HepG2 (cell line): ENCODE measurements around the gene ALDOA. TPM values are rescaled to one million over a fixed set of nuclear protein-coding genes. Genes with fewer than 3 reads are reported as not detected.

Source experiments
- ATAC-seq: fragments of 200-7000 bp; cut with Tn5 transposase; 3 replicates; pipeline ENCODE4 v1.9.1; 2020; ENCODE audit warnings: mild to moderate bottlenecking, moderate library complexity
- BruUV-seq: library from RNA; stranded (reverse); fragments of 400-500 nt; replicated peaks from 2 replicates; lab custom pipeline; 2021; lab: Mats Ljungman, UMichigan
- CTCF ChIA-PET: fragments of 300-600 bp; formaldehyde crosslinking; extraction: SDS; loops from one replicate; lab custom pipeline; 2021; ENCODE audit warnings: low total read pairs, inconsistent platforms, low intra/inter-chr PET ratio; lab: Yijun Ruan, JAX
- POLR2A ChIA-PET: fragments of 350-600 bp; sonication (Branson Sonifier 250); formaldehyde crosslinking; loops from one replicate; lab custom pipeline; 2020; ENCODE audit warnings: antibody characterized with exemption, inconsistent platforms; lab: Yijun Ruan, JAX
- DNase-seq: peaks from one replicate; pipeline ENCODE4 v3.0.0-alpha.2; 2015; ENCODE audit warnings: low spot score
- FAIRE-seq: peaks from 3 replicates; lab custom pipeline; 2011; peaks lifted over from hg19 to GRCh38; lab: Jason Lieb, UNC
- H2AFZ ChIP-seq: one replicate; pipeline ENCODE4 v1.6.1; 2011; ENCODE audit warnings: low read length, inconsistent platforms
- H3K27ac ChIP-seq: fragments of 300-600 bp; 3 replicates; pipeline ENCODE4 v1.8.0; 2011; ENCODE audit warnings: mixed run types, mild to moderate bottlenecking, mixed read lengths, low read length, inconsistent platforms; ENCODE audit not compliant: insufficient read depth; ENCODE audit errors: extremely low read length
- H3K27me3 ChIP-seq, 2 experiments: fragments of 200-600 bp in 1 of 2; 2 replicates in 1 of 2; 3 replicates in 1 of 2; pipeline versions ENCODE4 v1.6.0 to v1.8.0; 2011; ENCODE audit warnings: low read length in 2 of 2, mild to moderate bottlenecking in 2 of 2, moderate library complexity in 2 of 2, inconsistent platforms in 1 of 2; ENCODE audit not compliant: insufficient read depth in 2 of 2, control insufficient read depth in 1 of 2
- H3K36me3 ChIP-seq, 2 experiments: fragments of 200-600 bp in 1 of 2; replicated peaks in 1 of 2; 2 replicates in 1 of 2; 3 replicates in 1 of 2; pipeline versions ENCODE4 v1.5.1 to v1.8.0; 2011; ENCODE audit warnings: low read length in 2 of 2, inconsistent platforms in 1 of 2; ENCODE audit not compliant: insufficient read depth in 2 of 2, control insufficient read depth in 1 of 2
- H3K4me1 ChIP-seq: 2 replicates; pipeline ENCODE4 v1.5.1; 2012; ENCODE audit warnings: low read length, inconsistent platforms; ENCODE audit not compliant: insufficient read depth
- H3K4me2 ChIP-seq: 2 replicates; pipeline ENCODE4 v1.6.0; 2011; ENCODE audit warnings: low read depth, low read length, inconsistent platforms
- H3K4me3 ChIP-seq, 3 experiments: fragments of 200-600 bp in 1 of 3; sonication (generic), shearing (Covaris generic) in 1 of 3; replicated peaks in 1 of 3; 2 replicates each; pipeline ENCODE4 v1.5.1; 2011 to 2016; ENCODE audit warnings: low read length in 3 of 3, inconsistent platforms in 2 of 3, low read depth in 2 of 3, mild to moderate bottlenecking in 2 of 3, control low read depth in 1 of 3, mixed read lengths in 1 of 3; ENCODE audit not compliant: insufficient read depth in 1 of 3
- H3K79me2 ChIP-seq: one replicate; pipeline ENCODE4 v1.6.1; 2011; ENCODE audit warnings: low read length, inconsistent platforms; ENCODE audit not compliant: insufficient read depth
- H3K9ac ChIP-seq: 2 replicates; pipeline ENCODE4 v1.6.0; 2011; ENCODE audit warnings: mild to moderate bottlenecking, low read depth, low read length, inconsistent platforms; ENCODE audit not compliant: insufficient read depth
- H3K9me3 ChIP-seq: 2 replicates; pipeline ENCODE4 v1.5.1; 2012; ENCODE audit warnings: mild to moderate bottlenecking, low read length
- H4K20me1 ChIP-seq: 2 replicates; pipeline ENCODE4 v1.6.0; 2011; ENCODE audit warnings: inconsistent platforms, mild to moderate bottlenecking, low read length, moderate library complexity; ENCODE audit not compliant: insufficient read depth
- BRF2 ChIP-seq: sonication (generic); formaldehyde crosslinking; IDR thresholded peaks from 2 replicates; pipeline ENCODE4 v1.8.1; 2022; ENCODE audit warnings: mild to moderate bottlenecking, missing genetic modification reagents
- HMG20A ChIP-seq: IDR thresholded peaks from 2 replicates; pipeline ENCODE4 v1.6.1; 2016; ENCODE audit warnings: borderline replicate concordance
- NFKBIZ ChIP-seq: IDR thresholded peaks from 2 replicates; pipeline ENCODE4 v1.6.1; 2018; ENCODE audit warnings: missing genetic modification reagents, missing compliant biosample characterization
- RBFOX2 ChIP-seq: fragments of 200-400 bp; formaldehyde crosslinking; IDR thresholded peaks from 2 replicates; pipeline ENCODE4 v1.6.1; 2017; ENCODE audit warnings: low read depth, mild to moderate bottlenecking, low read length
- RXRA ChIP-seq: sonication (generic); formaldehyde crosslinking; IDR thresholded peaks from 2 replicates; pipeline ENCODE4 v1.5.1; 2020; ENCODE audit warnings: missing genetic modification reagents
- SP4 ChIP-seq: sonication (generic); formaldehyde crosslinking; IDR thresholded peaks from 2 replicates; pipeline ENCODE4 v1.8.1; 2023; ENCODE audit warnings: mild to moderate bottlenecking, missing genetic modification reagents
- ZMYM2 ChIP-seq: sonication (generic); formaldehyde crosslinking; IDR thresholded peaks from 2 replicates; pipeline ENCODE4 v1.8.0; 2022; ENCODE audit warnings: mild to moderate bottlenecking, missing genetic modification reagents
- ZNF160 ChIP-seq: sonication (generic); formaldehyde crosslinking; IDR thresholded peaks from 2 replicates; pipeline ENCODE4 v1.8.0; 2022; ENCODE audit warnings: mild to moderate bottlenecking, inconsistent platforms, missing genetic modification reagents
- ZNF234 ChIP-seq: sonication (generic); formaldehyde crosslinking; conservative IDR thresholded peaks from 2 replicates; pipeline ENCODE4 v1.5.1; 2020; ENCODE audit warnings: mild to moderate bottlenecking, missing genetic modification reagents
- ZNF280B ChIP-seq: sonication (generic); formaldehyde crosslinking; IDR thresholded peaks from 2 replicates; pipeline ENCODE4 v1.5.0; 2020; ENCODE audit warnings: missing genetic modification reagents, mild to moderate bottlenecking, borderline replicate concordance
- ZNF292 ChIP-seq: sonication (generic); formaldehyde crosslinking; IDR thresholded peaks from 2 replicates; pipeline ENCODE4 v1.8.1; 2022; ENCODE audit warnings: mild to moderate bottlenecking, low read depth, missing genetic modification reagents, borderline replicate concordance
- ZNF335 ChIP-seq: sonication (generic); formaldehyde crosslinking; IDR thresholded peaks from 2 replicates; pipeline ENCODE4 v1.4.0; 2020; ENCODE audit warnings: missing genetic modification reagents
- ZNF414 ChIP-seq: sonication (generic); formaldehyde crosslinking; IDR thresholded peaks from 2 replicates; pipeline ENCODE4 v1.5.0; 2020; ENCODE audit warnings: missing genetic modification reagents
- ZNF605 ChIP-seq: sonication (generic); formaldehyde crosslinking; IDR thresholded peaks from 2 replicates; pipeline ENCODE4 v1.8.0; 2022; ENCODE audit warnings: mild to moderate bottlenecking, missing genetic modification reagents
- ZZZ3 ChIP-seq: sonication (generic); formaldehyde crosslinking; IDR thresholded peaks from 2 replicates; pipeline ENCODE4 v1.4.0; 2020; ENCODE audit warnings: missing genetic modification reagents, mild to moderate bottlenecking, borderline replicate concordance
- WGBS: methylation state at CpG from one replicate; pipeline ENCODE4 v1.1.6; 2017; ENCODE audit warnings: low lambda C conversion rate; 5-methylcytosine and 5-hydroxymethylcytosine counted together
- in situ Hi-C: cut with HindIII; loops from 2 replicates; pipeline ENCODE4 v1.10.0; 2017; ENCODE audit warnings: low pct_unique_long_range_greater_than_20kb; ENCODE audit not compliant: extremely low pct_ligation_motif_present
- intact Hi-C: fragments of 100-400 bp; cut with micrococcal nuclease; formaldehyde crosslinking; loops from one replicate; pipeline ENCODE4 v1.10.0; 2022; ENCODE audit not compliant: unreplicated experiment
- polyA plus RNA-seq, 8 experiments: library from polyadenylated mRNA; depleted of rRNA in 3 of 8; stranded (reverse) in 7 of 8; unstranded in 1 of 8; fragments of >200 nt; fragmentation: Illumina TruSeq in 4 of 8; extraction: Trizol in 4 of 8; gene quantifications; 2 replicates each; pipeline versions ENCODE4 v1.2.1 to v1.2.3, GENCODE V29; 2011 to 2016; ENCODE audit warnings: low read depth in 4 of 8, missing spikeins in 1 of 8, mixed read lengths in 1 of 8; ENCODE audit not compliant: insufficient read depth in 1 of 8
- total RNA-seq, 5 experiments: library from RNA; depleted of rRNA; stranded (reverse); fragments of >200 nt; fragmentation: Illumina TruSeq; extraction: Trizol; gene quantifications; 2 replicates each; pipeline ENCODE4 v1.2.3, GENCODE V29; 2016; ENCODE audit warnings: low read depth in 1 of 5
- TF ChIP-seq, protein P1 (sequence below): IDR thresholded peaks from 2 replicates; pipeline ENCODE4 v1.6.1; 2016; ENCODE audit warnings: low read depth
- TF ChIP-seq, protein P2 (sequence below): sonication (generic); formaldehyde crosslinking; IDR thresholded peaks from 2 replicates; pipeline ENCODE4 v1.5.0; 2020; ENCODE audit warnings: mild to moderate bottlenecking, missing genetic modification reagents

The ALDOA gene
- total and polyA plus RNA-seq, 2 of the 13 experiments (the other 11 are each of a cell fraction or from before 2014, with no cell fraction given): 925 to 1,884 TPM

DNA sequence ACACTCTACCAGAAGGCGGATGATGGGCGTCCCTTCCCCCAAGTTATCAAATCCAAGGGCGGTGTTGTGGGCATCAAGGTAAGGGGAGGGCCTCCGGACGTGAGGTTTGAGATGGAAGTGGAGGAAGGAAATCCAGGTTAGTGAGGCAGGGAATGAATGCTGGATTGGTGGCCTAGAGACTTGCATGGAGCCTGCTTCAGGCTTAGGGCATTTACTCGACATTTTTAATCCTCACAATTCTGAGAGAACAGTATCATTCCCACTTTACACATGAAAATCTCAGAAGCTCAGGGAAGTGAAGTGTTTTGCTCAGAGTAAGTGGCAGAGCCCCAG, 2.0 kb downstream of the ALDOA start (continued):
- TF ChIP-seq ZZZ3: no peak
- TF ChIP-seq, protein P1, sequence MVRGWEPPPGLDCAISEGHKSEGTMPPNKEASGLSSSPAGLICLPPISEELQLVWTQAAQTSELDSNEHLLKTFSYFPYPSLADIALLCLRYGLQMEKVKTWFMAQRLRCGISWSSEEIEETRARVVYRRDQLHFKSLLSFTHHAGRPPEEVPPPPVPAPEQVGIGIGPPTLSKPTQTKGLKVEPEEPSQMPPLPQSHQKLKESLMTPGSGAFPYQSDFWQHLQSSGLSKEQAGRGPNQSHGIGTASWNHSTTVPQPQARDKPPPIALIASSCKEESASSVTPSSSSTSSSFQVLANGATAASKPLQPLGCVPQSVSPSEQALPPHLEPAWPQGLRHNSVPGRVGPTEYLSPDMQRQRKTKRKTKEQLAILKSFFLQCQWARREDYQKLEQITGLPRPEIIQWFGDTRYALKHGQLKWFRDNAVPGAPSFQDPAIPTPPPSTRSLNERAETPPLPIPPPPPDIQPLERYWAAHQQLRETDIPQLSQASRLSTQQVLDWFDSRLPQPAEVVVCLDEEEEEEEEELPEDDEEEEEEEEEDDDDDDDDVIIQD (CRISPR knock-in tag): no peak
- peak; percentile 66 for TF ChIP-seq RBFOX2
- 0 out of 2 replicates have a peak, but pooled peaks have one; percentile 39 for TF ChIP-seq ZNF605
- TF ChIP-seq ZMYM2 (CRISPR knock-in tag): no peak
- TF ChIP-seq, all 625 proteins: peak for 14

DNA sequence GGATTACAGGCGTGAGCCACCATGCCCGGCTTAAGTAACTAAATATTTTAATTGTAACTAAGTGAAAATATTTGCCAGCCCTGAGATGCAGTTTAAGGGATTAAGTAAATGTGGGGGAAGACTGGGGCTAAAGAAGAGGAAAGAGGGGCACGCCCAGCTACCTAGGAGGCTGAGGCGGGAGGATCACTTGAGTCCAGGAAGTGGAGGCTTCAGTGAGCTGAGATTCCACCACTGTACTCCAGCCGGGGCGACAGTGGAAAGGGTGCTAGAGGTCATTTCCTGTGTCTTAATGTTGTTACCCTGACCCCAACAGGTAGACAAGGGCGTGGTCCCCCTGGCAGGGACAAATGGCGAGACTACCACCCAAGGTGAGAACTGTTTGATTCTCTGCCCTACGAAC, 2.8 kb downstream of the ALDOA start:
- H3K27me3 ChIP-seq: peaks cover 0 to 2% of the 10 kb centered on the region in 2 experiments; a peak in 1 of 5 replicates
- H3K4me2 ChIP-seq: peak overlapping the region; percentile 99
- no peaks in the 10 kb centered on the region for H3K9me3 ChIP-seq
- BruUV-seq: no TSS peak
- H4K20me1 ChIP-seq: peaks cover 71% of the 10 kb centered on the region
- FAIRE-seq: no peak
- H3K79me2 ChIP-seq: peaks cover 56% of the 10 kb centered on the region
- intact Hi-C loops (loop anchor here (5.0 kb wide), 1 partner anchor 679 kb away; the partner anchor contains the start of gene PHKG2), in situ Hi-C loops (no loop called here)
- CTCF ChIA-PET: interaction anchor here (0.6 to 2.2 kb wide), 3 partner anchors 23 to 43 kb away, joined by 3 to 9 read pairs (median 4); partner anchors contain the start of gene TBX6
- no peak for ATAC-seq
- no peak overlapping the region for H2AFZ ChIP-seq
- no peak for DNase-seq
- peak overlapping the region; percentile 32 for H3K27ac ChIP-seq
- peak overlapping the region; percentile 90; the same call in 1 of the 2 replicates for H3K9ac ChIP-seq
- H3K36me3 ChIP-seq: peaks cover 35 to 57% of the 10 kb centered on the region in 2 experiments
- peaks cover 61% of the 10 kb centered on the region for H3K4me1 ChIP-seq
- POLR2A ChIA-PET: interaction anchor here (9.1 kb wide), 1 partner anchor 23 kb away, joined by 120 read pairs; the partner anchor contains the start of gene TBX6
- peak overlapping the region in 2 of 3 experiments; percentile 16 to 47; a peak in 4 of 6 replicates for H3K4me3 ChIP-seq
- WGBS: 96% methylated on average over 9 of the region's 9 CpGs
- TF ChIP-seq ZNF234 (CRISPR knock-in tag) (no peak), NFKBIZ (no peak), ZNF335 (0 out of 2 replicates have a peak, but pooled peaks have one; percentile 2), RXRA (CRISPR knock-in tag) (0 out of 2 replicates have a peak, but pooled peaks have one; percentile 17), ZNF292 (CRISPR knock-in tag) (no peak), ZNF280B (CRISPR knock-in tag) (0 out of 2 replicates have a peak, but pooled peaks have one; percentile 60), BRF2 (CRISPR knock-in tag) (no peak), HMG20A (CRISPR knock-in tag) (no peak), ZNF414 (CRISPR knock-in tag) (no peak), ZNF160 (CRISPR knock-in tag) (no peak), SP4 (CRISPR knock-in tag) (0 out of 2 replicates have a peak, but pooled peaks have one; percentile 10)
- TF ChIP-seq, protein P2, sequence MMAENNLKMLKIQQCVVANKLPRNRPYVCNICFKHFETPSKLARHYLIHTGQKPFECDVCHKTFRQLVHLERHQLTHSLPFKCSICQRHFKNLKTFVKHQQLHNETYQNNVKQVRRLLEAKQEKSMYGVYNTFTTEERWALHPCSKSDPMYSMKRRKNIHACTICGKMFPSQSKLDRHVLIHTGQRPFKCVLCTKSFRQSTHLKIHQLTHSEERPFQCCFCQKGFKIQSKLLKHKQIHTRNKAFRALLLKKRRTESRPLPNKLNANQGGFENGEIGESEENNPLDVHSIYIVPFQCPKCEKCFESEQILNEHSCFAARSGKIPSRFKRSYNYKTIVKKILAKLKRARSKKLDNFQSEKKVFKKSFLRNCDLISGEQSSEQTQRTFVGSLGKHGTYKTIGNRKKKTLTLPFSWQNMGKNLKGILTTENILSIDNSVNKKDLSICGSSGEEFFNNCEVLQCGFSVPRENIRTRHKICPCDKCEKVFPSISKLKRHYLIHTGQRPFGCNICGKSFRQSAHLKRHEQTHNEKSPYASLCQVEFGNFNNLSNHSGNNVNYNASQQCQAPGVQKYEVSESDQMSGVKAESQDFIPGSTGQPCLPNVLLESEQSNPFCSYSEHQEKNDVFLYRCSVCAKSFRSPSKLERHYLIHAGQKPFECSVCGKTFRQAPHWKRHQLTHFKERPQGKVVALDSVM (CRISPR knock-in tag): peak; percentile 85
